H1 (cell line): ENCODE results near the gene WDR90. TPM values are rescaled to one million over a fixed set of nuclear protein-coding genes. Genes with fewer than 3 reads are reported as not detected.

ENCODE experiments used
- BRCA1 ChIP-seq: IDR thresholded peaks from 2 replicates; pipeline ENCODE4 v1.6.1; 2012; ENCODE audit warnings: low read depth, low read length, improper control_type of control experiment
- CEBPB ChIP-seq: IDR thresholded peaks from 2 replicates; pipeline ENCODE4 v1.6.1; 2012; ENCODE audit warnings: low read depth, low read length
- EP300 ChIP-seq, 2 experiments: IDR thresholded peaks; 1 replicate in 1 of 2; 2 replicates in 1 of 2; pipeline ENCODE4 v1.6.1; 2011 to 2012; ENCODE audit warnings: low read depth in 2 of 2, low read length in 2 of 2, mild to moderate bottlenecking in 2 of 2, borderline replicate concordance in 1 of 2, inconsistent platforms in 1 of 2, moderate library complexity in 1 of 2
- POLR2AphosphoS5 ChIP-seq: IDR thresholded peaks from 2 replicates; pipeline ENCODE4 v1.6.1; 2011; ENCODE audit warnings: low read depth, low read length
- SIRT6 ChIP-seq: IDR thresholded peaks from one replicate; pipeline ENCODE4 v1.7.1; 2012; ENCODE audit warnings: low read length, inconsistent platforms
- SIX5 ChIP-seq: IDR thresholded peaks from 2 replicates; pipeline ENCODE4 v1.6.1; 2011; ENCODE audit warnings: mild to moderate bottlenecking, low read depth, low read length
- SP4 ChIP-seq: IDR thresholded peaks from 2 replicates; pipeline ENCODE4 v1.6.1; 2012; ENCODE audit warnings: low read length, inconsistent platforms
- TCF12 ChIP-seq: IDR thresholded peaks from 2 replicates; pipeline ENCODE4 v1.6.1; 2011; ENCODE audit warnings: low read depth, mild to moderate bottlenecking, low read length
- polyA plus RNA-seq, 7 experiments: library from polyadenylated mRNA; depleted of rRNA in 3 of 7; stranded (reverse) in 5 of 7; unstranded in 2 of 7; fragments of >200 nt in 5 of 7; fragments of 200-250 nt in 2 of 7; gene quantifications; 1 replicate in 5 of 7; 2 replicates in 1 of 7; 4 replicates in 1 of 7; pipeline versions ENCODE4 v1.2.1 to v1.2.3, GENCODE V29; 2011 to 2013; ENCODE audit warnings: missing spikeins in 2 of 7, mixed read lengths in 2 of 7
- total RNA-seq: library from RNA; stranded (reverse); fragmentation: NEBNext Ultra II Directional; extraction: Animal tissue kit (Norgen Biotek cat#: 25700); gene quantifications from 2 replicates; pipeline ENCODE4 v1.2.1, GENCODE V29; 2021
- TF ChIP-seq, protein P1 (sequence below): fragments of 300-600 bp; sonication (generic); IDR thresholded peaks from 2 replicates; pipeline ENCODE4 v1.7.1; 2012; ENCODE audit warnings: low read length, moderate library complexity, mild to moderate bottlenecking, inconsistent platforms; ENCODE audit not compliant: insufficient replicate concordance
- TF ChIP-seq, protein P2 (sequence below): IDR thresholded peaks from 2 replicates; pipeline ENCODE4 v1.6.1; 2011; ENCODE audit warnings: low read length, improper control_type of control experiment
- TF ChIP-seq, protein P3 (sequence below): IDR thresholded peaks from 2 replicates; pipeline ENCODE4 v1.6.1; 2012; ENCODE audit warnings: inconsistent platforms

Gene WDR90
- total and polyA plus RNA-seq, 2 of the 8 experiments (the other 6 are each of a cell fraction or from before 2014, with no cell fraction given): 24.0 to 47.2 TPM

DNA sequence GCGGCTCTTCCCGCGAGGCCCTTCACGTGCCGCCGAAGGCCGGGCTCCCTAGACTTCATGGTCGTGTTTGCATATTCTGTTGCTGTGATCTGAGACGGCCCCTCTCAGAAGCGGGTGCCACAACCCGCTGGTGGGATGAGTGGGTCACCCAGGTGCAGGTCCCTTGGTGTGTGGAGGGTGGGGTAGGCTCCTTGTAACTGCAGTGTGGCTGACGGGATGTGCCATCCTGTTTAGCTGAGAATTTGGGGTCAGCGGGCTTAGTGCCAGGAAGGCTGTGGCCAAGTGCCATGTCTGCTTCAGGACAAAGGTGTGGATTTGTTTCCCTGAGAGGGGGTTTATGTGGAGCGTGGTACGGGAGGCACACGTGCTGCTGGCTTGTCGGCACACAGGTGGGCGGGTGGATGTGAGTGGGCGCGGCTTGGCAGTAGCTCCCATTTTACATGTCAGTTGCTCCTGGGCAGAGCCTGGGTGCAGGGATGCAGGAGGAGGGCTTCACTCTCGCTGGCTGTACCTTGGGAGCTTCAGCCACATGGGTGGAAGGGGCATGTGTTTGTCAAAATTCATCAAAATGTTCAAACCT lies 27.5 kb upstream of the WDR90 start (continued):
- TF ChIP-seq, protein P1, sequence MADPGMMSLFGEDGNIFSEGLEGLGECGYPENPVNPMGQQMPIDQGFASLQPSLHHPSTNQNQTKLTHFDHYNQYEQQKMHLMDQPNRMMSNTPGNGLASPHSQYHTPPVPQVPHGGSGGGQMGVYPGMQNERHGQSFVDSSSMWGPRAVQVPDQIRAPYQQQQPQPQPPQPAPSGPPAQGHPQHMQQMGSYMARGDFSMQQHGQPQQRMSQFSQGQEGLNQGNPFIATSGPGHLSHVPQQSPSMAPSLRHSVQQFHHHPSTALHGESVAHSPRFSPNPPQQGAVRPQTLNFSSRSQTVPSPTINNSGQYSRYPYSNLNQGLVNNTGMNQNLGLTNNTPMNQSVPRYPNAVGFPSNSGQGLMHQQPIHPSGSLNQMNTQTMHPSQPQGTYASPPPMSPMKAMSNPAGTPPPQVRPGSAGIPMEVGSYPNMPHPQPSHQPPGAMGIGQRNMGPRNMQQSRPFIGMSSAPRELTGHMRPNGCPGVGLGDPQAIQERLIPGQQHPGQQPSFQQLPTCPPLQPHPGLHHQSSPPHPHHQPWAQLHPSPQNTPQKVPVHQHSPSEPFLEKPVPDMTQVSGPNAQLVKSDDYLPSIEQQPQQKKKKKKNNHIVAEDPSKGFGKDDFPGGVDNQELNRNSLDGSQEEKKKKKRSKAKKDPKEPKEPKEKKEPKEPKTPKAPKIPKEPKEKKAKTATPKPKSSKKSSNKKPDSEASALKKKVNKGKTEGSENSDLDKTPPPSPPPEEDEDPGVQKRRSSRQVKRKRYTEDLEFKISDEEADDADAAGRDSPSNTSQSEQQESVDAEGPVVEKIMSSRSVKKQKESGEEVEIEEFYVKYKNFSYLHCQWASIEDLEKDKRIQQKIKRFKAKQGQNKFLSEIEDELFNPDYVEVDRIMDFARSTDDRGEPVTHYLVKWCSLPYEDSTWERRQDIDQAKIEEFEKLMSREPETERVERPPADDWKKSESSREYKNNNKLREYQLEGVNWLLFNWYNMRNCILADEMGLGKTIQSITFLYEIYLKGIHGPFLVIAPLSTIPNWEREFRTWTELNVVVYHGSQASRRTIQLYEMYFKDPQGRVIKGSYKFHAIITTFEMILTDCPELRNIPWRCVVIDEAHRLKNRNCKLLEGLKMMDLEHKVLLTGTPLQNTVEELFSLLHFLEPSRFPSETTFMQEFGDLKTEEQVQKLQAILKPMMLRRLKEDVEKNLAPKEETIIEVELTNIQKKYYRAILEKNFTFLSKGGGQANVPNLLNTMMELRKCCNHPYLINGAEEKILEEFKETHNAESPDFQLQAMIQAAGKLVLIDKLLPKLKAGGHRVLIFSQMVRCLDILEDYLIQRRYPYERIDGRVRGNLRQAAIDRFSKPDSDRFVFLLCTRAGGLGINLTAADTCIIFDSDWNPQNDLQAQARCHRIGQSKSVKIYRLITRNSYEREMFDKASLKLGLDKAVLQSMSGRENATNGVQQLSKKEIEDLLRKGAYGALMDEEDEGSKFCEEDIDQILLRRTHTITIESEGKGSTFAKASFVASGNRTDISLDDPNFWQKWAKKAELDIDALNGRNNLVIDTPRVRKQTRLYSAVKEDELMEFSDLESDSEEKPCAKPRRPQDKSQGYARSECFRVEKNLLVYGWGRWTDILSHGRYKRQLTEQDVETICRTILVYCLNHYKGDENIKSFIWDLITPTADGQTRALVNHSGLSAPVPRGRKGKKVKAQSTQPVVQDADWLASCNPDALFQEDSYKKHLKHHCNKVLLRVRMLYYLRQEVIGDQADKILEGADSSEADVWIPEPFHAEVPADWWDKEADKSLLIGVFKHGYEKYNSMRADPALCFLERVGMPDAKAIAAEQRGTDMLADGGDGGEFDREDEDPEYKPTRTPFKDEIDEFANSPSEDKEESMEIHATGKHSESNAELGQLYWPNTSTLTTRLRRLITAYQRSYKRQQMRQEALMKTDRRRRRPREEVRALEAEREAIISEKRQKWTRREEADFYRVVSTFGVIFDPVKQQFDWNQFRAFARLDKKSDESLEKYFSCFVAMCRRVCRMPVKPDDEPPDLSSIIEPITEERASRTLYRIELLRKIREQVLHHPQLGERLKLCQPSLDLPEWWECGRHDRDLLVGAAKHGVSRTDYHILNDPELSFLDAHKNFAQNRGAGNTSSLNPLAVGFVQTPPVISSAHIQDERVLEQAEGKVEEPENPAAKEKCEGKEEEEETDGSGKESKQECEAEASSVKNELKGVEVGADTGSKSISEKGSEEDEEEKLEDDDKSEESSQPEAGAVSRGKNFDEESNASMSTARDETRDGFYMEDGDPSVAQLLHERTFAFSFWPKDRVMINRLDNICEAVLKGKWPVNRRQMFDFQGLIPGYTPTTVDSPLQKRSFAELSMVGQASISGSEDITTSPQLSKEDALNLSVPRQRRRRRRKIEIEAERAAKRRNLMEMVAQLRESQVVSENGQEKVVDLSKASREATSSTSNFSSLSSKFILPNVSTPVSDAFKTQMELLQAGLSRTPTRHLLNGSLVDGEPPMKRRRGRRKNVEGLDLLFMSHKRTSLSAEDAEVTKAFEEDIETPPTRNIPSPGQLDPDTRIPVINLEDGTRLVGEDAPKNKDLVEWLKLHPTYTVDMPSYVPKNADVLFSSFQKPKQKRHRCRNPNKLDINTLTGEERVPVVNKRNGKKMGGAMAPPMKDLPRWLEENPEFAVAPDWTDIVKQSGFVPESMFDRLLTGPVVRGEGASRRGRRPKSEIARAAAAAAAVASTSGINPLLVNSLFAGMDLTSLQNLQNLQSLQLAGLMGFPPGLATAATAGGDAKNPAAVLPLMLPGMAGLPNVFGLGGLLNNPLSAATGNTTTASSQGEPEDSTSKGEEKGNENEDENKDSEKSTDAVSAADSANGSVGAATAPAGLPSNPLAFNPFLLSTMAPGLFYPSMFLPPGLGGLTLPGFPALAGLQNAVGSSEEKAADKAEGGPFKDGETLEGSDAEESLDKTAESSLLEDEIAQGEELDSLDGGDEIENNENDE: no peak
- TF ChIP-seq CEBPB: no peak
- TF ChIP-seq, protein P2, sequence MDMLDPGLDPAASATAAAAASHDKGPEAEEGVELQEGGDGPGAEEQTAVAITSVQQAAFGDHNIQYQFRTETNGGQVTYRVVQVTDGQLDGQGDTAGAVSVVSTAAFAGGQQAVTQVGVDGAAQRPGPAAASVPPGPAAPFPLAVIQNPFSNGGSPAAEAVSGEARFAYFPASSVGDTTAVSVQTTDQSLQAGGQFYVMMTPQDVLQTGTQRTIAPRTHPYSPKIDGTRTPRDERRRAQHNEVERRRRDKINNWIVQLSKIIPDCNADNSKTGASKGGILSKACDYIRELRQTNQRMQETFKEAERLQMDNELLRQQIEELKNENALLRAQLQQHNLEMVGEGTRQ: no peak
- TF ChIP-seq BRCA1: no peak
- TF ChIP-seq POLR2AphosphoS5: no peak
- TF ChIP-seq EP300 (IDR thresholded peaks at IDR 0.05; ENCODE audit: borderline replicate concordance in 1 of 2, low read depth in 2 of 2, low read length in 2 of 2): no peak
- TF ChIP-seq SP4: no peak
- no peak for TF ChIP-seq TCF12
- TF ChIP-seq, protein P3, sequence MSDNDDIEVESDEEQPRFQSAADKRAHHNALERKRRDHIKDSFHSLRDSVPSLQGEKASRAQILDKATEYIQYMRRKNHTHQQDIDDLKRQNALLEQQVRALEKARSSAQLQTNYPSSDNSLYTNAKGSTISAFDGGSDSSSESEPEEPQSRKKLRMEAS: no peak
- no peak for TF ChIP-seq SIRT6
- TF ChIP-seq SIX5: no peak
